ENCODE measurements around the gene SF3A1. TPM values are rescaled to one million over a fixed set of nuclear protein-coding genes. Genes with fewer than 3 reads are reported as not detected.

Gene SF3A1
- total RNA-seq, 1 donor from 2014 or later: 308 TPM

- intact Hi-C loops (cut with micrococcal nuclease): no loop called here
- no peak for DNase-seq (ENCODE audit: low spot score)
- peaks cover 27% of the 10 kb centered on the region for H3K36me3 Mint-ChIP-seq (ENCODE audit: low read depth)
- no peaks in the 10 kb centered on the region for H3K9me3 Mint-ChIP-seq
- H3K4me1 Mint-ChIP-seq (ENCODE audit: low read depth): peaks cover 82% of the 10 kb centered on the region
- peak overlapping the region; percentile 45 for H3K4me3 Mint-ChIP-seq
- H3K27ac Mint-ChIP-seq: peak overlapping the region; percentile 91
- no peaks in the 10 kb centered on the region for H3K27me3 Mint-ChIP-seq (ENCODE audit: insufficient read depth)
Observed at GRCh38 chr22:30301995-30302809, 54.5 kb downstream of the SF3A1 start.

GRCh38 chr22:30299322-30299721 lies 57.4 kb downstream of the SF3A1 start:
- Mint-ChIP-seq H3K4me3 (no peak overlapping the region), H3K27ac (no peak overlapping the region), H3K36me3 (ENCODE audit: low read depth) (peaks cover 29% of the 10 kb centered on the region), H3K9me3 (no peaks in the 10 kb centered on the region), H3K4me1 (ENCODE audit: low read depth) (peaks cover 61% of the 10 kb centered on the region), H3K27me3 (ENCODE audit: insufficient read depth) (no peaks in the 10 kb centered on the region)
- no peak for DNase-seq (ENCODE audit: low spot score)
- intact Hi-C loops (cut with micrococcal nuclease): no loop called here

DNA sequence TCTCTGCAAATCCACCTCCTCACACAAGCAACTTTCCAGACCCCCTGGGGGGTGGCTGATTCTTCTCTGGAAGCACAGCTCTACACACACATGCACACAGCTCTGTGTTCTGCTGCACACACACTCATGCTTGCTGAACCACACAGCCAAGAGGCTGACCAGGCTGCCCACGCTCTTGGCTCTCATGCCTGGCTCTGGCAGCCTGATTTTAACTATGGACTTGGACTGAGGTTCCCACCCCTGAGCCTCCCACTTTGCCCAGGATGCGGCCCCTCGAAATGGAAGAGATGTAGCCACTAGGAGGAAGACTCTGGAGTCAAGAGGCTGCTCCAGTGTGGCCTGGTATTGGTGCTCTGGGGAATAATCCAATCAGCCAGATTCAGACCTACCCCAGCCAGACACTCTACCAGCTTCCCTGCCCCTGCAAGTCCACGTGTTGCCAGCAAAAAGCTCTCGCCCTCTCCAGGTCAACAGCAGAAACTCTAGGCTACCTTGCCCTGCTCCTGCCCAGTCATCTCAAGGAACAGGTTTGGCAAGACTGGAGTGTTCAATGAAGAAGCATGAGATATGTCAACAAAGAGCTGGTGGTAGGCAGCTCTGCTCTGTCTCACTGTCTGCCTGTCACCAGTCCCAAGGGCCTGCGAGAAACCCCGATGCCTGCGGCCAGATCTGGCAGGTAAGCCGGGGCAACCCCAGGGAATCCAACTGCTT lies 58.5 kb downstream of the SF3A1 start:
- Mint-ChIP-seq H3K9me3 (no peaks in the 10 kb centered on the region), H3K36me3 (ENCODE audit: low read depth) (peaks cover 30% of the 10 kb centered on the region), H3K4me1 (ENCODE audit: low read depth) (peaks cover 57% of the 10 kb centered on the region), H3K4me3 (no peak overlapping the region), H3K27me3 (ENCODE audit: insufficient read depth) (no peaks in the 10 kb centered on the region), H3K27ac (peak overlapping the region; percentile 23)
- DNase-seq (ENCODE audit: low spot score): no peak
- intact Hi-C loops (cut with micrococcal nuclease): no loop called here

DNA sequence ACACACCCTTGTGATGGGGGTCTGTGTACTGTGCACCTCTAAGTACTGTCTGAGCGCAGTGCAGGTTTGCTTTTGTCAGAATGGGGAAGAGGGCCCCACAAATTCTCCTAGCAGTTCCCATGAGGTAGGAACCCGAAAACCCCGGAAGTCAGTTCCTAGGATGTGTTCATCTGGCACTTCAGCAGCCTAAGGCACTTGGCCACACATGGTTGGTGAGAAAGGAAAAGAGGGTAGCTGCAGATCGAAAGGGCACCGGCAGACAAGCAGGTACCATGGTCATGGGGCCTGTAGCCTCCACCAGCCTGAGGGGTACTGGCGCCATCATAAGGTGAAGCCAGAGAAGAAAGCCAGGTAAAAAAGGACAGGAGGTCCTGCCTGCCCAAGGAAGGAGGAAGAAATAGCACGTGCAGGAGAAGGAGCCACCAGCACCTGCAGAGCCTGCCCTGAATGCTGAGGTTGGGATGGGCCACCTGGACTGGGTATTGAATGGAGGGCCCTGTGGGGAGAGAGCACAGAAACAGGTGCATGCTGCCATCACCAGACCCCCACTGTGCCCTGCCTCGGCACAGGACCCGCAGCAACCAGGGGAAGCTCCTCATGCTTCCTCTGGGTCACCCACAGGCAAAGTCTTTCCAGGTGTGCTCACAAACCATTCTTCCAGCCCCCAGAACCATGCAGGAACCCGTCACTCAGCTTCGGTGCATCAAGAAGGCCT lies 59.3 kb downstream of the SF3A1 start:
- no peak for DNase-seq (ENCODE audit: low spot score)
- Mint-ChIP-seq H3K27ac (peak overlapping the region; percentile 16), H3K36me3 (ENCODE audit: low read depth) (peaks cover 25% of the 10 kb centered on the region), H3K9me3 (no peaks in the 10 kb centered on the region), H3K4me3 (no peak overlapping the region), H3K4me1 (ENCODE audit: low read depth) (peaks cover 49% of the 10 kb centered on the region), H3K27me3 (ENCODE audit: insufficient read depth) (no peaks in the 10 kb centered on the region)
- intact Hi-C loops (cut with micrococcal nuclease): no loop called here

DNA sequence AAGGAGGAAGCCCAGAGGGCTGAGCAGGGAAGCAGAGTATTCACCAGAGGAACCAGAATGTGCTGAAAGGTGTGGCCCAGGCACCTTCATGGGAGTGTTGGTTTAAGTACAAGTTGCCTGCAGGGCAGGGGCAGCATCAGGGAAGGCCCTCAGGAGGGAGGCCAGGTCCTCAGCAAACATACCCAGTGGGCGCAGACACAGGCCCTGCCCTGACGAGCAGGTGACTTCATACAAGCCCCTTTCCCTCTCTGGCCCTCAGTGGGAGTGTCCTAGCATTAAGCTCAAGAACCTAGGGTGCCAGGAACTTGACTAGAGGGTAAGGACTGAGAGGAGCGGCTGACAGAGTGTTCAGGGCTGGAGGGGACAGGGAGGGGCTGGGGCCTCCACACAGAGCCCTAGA lies 59.9 kb downstream of the SF3A1 start:
- intact Hi-C loops (cut with micrococcal nuclease): no loop called here
- peak overlapping the region; percentile 55 for H3K27ac Mint-ChIP-seq
- H3K36me3 Mint-ChIP-seq (ENCODE audit: low read depth): peaks cover 22% of the 10 kb centered on the region
- H3K4me3 Mint-ChIP-seq: no peak overlapping the region
- H3K4me1 Mint-ChIP-seq (ENCODE audit: low read depth): peaks cover 44% of the 10 kb centered on the region
- DNase-seq (ENCODE audit: low spot score): no peak
- no peaks in the 10 kb centered on the region for H3K27me3 Mint-ChIP-seq (ENCODE audit: insufficient read depth)
- no peaks in the 10 kb centered on the region for H3K9me3 Mint-ChIP-seq

DNA sequence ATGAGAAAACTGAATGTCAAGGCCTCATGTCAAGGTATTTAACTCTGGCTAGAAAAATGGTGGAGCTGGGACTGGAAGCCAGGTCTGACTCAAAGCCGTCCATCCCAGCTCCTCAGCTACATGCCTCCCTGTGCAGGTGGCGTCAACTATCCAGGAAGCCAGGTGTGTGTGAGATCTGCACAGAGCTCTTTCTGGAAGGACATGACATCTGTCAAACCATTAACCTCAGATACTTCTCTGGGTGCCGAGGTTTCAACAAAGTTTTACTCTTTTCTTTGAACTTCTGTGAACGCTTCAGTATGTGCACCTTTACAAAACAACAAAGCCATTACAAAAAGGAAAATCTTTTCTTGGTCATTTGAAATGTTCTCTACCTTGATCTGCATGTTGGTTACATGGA lies 60.4 kb downstream of the SF3A1 start:
- no peaks in the 10 kb centered on the region for H3K9me3 Mint-ChIP-seq
- intact Hi-C loops (cut with micrococcal nuclease): no loop called here
- no peaks in the 10 kb centered on the region for H3K27me3 Mint-ChIP-seq (ENCODE audit: insufficient read depth)
- peaks cover 44% of the 10 kb centered on the region for H3K4me1 Mint-ChIP-seq (ENCODE audit: low read depth)
- no peak overlapping the region for H3K4me3 Mint-ChIP-seq
- H3K36me3 Mint-ChIP-seq (ENCODE audit: low read depth): peaks cover 22% of the 10 kb centered on the region
- DNase-seq (ENCODE audit: low spot score): no peak
- H3K27ac Mint-ChIP-seq: peak overlapping the region; percentile 55

DNA sequence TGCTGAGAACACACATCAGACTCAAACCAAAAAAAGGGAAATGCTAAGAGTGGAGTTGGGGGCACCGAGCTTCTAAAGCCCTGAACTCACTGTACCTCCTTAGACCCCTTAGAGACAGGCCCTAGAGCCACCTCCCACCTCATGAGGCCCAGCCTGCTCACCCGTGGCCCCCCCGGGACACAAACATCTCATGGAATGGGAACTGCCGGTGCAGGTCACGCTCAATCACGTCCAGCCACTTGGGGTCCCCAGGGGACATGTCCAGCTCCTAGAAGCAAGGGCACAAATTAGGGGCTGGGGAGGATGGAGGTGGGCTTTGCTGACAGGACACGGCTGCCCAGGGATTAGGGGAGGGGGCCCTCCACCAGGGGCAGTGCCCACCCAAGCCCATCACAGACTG lies 61.1 kb downstream of the SF3A1 start:
- Mint-ChIP-seq H3K4me3 (no peak overlapping the region), H3K4me1 (ENCODE audit: low read depth) (peaks cover 42% of the 10 kb centered on the region), H3K27ac (no peak overlapping the region), H3K27me3 (ENCODE audit: insufficient read depth) (no peaks in the 10 kb centered on the region), H3K9me3 (no peaks in the 10 kb centered on the region), H3K36me3 (ENCODE audit: low read depth) (peaks cover 19% of the 10 kb centered on the region)
- intact Hi-C loops (cut with micrococcal nuclease): no loop called here
- DNase-seq (ENCODE audit: low spot score): no peak

DNA sequence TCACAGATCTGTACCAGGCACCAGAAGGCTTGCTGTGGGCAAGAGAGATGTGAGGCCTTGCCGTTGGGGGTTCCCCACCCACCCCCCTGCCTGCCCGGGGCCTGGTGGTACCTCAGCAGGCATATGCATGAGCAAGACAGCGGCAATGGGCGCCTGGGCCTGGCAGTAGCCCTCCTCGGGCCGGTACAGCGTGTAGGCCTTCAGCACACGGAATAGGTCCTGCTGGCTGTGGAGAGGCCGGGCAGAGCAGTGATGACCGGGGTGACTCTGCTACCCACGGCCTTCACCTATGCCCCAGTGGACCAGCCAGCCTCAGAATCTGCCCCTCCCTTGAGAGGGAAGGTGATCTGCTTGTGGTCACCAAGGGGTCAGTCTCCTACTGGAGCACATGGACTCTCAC lies 61.9 kb downstream of the SF3A1 start:
- H3K4me3 Mint-ChIP-seq: no peak overlapping the region
- no peak for DNase-seq (ENCODE audit: low spot score)
- intact Hi-C loops (cut with micrococcal nuclease): no loop called here
- peaks cover 19% of the 10 kb centered on the region for H3K36me3 Mint-ChIP-seq (ENCODE audit: low read depth)
- H3K4me1 Mint-ChIP-seq (ENCODE audit: low read depth): peaks cover 49% of the 10 kb centered on the region
- H3K9me3 Mint-ChIP-seq: no peaks in the 10 kb centered on the region
- no peak overlapping the region for H3K27ac Mint-ChIP-seq
- no peaks in the 10 kb centered on the region for H3K27me3 Mint-ChIP-seq (ENCODE audit: insufficient read depth)

DNA sequence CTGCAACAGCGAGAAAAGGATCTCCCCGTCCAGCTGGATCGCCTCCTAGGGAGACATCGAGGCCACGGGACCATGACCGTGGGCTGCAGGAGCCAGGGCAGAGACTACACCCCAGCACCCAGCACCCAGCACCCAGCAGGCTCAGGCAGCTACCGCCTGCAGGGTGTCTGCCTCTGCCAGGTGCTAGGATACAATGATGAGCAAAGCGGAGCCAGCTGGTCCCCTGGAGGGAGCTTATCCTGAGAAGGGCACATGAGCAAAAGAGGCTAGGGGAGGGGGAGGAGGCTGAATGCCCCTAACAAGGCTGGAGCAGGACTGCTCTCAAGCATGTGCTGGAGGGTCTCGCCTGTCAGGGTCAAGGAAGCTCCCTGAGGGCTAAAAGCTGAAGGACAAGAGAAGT lies 62.6 kb downstream of the SF3A1 start:
- peak overlapping the region; percentile 65 for H3K27ac Mint-ChIP-seq
- intact Hi-C loops (cut with micrococcal nuclease): no loop called here
- H3K27me3 Mint-ChIP-seq (ENCODE audit: insufficient read depth): no peaks in the 10 kb centered on the region
- DNase-seq (ENCODE audit: low spot score): no peak
- no peaks in the 10 kb centered on the region for H3K9me3 Mint-ChIP-seq
- peaks cover 50% of the 10 kb centered on the region for H3K4me1 Mint-ChIP-seq (ENCODE audit: low read depth)
- no peak overlapping the region for H3K4me3 Mint-ChIP-seq
- H3K36me3 Mint-ChIP-seq (ENCODE audit: low read depth): peaks cover 17% of the 10 kb centered on the region

GRCh38 chr22:30293026-30293425 lies 63.7 kb downstream of the SF3A1 start:
- Mint-ChIP-seq H3K36me3 (ENCODE audit: low read depth) (peaks cover 13% of the 10 kb centered on the region), H3K27me3 (ENCODE audit: insufficient read depth) (no peaks in the 10 kb centered on the region), H3K4me1 (ENCODE audit: low read depth) (peaks cover 46% of the 10 kb centered on the region)

GRCh38 chr22:30292069-30292970 lies 64.4 kb downstream of the SF3A1 start:
- Mint-ChIP-seq H3K27me3 (ENCODE audit: insufficient read depth) (no peaks in the 10 kb centered on the region), H3K36me3 (ENCODE audit: low read depth) (peaks cover 13% of the 10 kb centered on the region), H3K27ac (no peak overlapping the region), H3K4me1 (ENCODE audit: low read depth) (peaks cover 46% of the 10 kb centered on the region), H3K4me3 (no peak overlapping the region), H3K9me3 (no peaks in the 10 kb centered on the region)
- DNase-seq (ENCODE audit: low spot score): no peak
- intact Hi-C loops (cut with micrococcal nuclease): no loop called here

More at GRCh38 chr22:30293026-30293425, 63.7 kb downstream of the SF3A1 start:
- intact Hi-C loops (cut with micrococcal nuclease): no loop called here
- Mint-ChIP-seq H3K9me3 (no peaks in the 10 kb centered on the region), H3K4me3 (no peak overlapping the region), H3K27ac (peak overlapping the region; percentile 4)
- DNase-seq (ENCODE audit: low spot score): no peak
